Hippocampal formation (tissue), 2 donors: Measurements from ENCODE around the gene PHPT1.

ENCODE experiments used
- DNase-seq, 2 donors: peaks; one replicate each; lab custom pipeline; 2025; lab: John Stamatoyannopoulos, UW

PHPT1 gene

DNA sequence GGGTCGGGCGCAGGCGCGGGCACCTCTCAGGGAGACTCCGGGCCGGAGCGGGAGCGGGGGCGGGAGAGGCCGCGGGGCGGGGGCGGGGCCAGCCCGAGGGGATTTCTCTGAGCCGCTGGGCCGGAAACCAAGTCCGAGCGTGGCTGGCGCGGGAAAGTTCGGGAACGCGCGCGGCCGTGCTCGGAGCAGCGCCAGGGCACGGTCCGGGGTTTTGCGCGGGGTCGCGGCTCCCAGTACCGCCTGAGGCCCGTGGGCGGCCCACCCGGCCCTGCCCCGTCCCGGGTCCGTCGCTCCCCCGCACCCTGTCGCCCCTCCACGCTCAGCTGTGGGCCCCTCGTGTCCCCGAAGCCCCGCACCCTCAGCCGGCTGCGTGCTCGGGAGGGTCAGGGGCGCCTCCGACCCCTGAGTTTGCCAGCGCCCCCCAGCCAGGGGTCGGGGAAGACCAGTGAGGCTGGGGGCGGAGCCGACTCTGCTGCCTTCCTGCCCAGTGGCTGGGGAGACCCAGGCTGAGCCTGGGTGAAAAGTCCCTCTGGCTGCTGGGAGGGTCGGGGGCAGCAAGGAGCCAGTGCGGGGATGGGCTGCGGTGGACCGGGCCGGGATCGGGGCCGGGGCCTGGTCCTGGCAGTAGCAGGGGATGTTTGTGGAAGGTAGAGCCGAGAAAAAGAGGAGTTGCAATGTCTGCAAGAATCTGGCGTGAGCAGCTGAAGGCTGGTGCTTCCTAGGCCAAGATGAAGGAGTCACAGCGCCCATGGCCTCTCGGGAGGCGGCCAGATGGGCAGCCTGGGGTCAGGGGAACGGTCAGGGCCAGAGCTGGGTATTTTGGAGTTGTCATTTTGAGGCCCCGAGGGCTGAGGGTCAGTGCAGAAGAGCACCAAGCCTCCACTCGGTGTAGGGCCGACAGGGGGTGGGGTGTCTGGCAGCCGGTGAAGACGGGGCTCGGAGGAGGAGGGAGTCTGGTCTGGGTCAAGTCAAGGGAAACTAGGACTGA, 37.7 kb downstream of the PHPT1 start:
- peak in 1 of 2 donors; percentile 5 for DNase-seq

DNA sequence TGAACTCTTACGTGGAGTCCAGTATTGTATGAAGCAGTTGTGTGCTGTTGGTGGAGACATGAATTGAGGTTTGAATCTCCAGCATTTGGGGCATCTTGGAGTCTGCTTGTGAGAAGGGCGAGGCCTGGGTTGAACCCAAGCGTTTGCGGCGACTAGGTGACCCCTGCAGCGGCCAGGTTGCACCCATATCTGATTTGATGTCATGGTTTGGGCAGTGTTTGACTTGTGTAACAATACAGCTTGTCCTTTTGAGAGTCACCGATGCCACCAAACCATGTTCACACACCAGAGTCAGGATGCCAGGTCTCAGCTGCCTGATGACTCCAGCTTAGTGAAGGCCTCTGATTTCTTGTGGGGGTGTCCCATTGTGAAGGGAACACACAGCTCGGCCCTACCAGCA, 39.2 kb downstream of the PHPT1 start:
- no peak for DNase-seq

DNA sequence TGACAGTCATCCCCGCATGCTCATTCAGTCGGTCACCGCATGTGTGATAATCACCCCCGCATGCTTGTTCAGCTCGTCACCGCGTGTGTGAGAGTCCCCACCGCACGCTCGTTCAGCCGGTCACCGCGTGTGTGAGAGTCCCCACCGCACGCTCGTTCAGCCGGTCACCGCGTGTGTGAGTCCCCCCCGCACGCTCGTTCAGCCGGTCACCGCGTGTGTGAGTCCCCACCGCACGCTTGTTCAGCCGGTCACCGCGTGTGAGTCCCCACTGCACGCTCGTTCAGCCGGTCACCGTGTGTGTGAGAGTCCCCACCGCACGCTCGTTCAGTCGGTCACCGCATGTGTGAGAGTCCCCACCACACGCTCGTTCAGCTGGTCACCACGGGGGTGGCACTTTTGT, 40.6 kb downstream of the PHPT1 start:
- DNase-seq = no peak

DNA sequence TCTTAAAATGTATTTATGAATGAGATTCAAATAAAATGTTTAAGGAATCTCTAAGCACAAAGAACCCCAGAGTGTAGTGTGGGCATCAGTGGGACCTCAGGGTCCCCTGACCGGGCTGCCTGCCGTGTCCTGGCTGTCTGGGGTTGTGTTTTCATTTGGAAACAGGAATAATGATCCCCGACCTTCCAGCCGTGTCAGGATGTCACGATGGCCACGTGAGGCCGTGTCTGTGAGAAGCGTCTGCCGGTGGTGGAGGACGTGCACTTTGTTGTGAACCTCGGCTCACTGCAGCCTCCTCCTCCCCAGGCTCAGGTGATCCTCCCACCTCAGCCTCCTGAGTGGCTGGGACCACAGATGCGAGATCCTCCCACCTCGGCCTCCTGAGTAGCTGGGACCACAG, 41.5 kb downstream of the PHPT1 start:
- no peak for DNase-seq

DNA sequence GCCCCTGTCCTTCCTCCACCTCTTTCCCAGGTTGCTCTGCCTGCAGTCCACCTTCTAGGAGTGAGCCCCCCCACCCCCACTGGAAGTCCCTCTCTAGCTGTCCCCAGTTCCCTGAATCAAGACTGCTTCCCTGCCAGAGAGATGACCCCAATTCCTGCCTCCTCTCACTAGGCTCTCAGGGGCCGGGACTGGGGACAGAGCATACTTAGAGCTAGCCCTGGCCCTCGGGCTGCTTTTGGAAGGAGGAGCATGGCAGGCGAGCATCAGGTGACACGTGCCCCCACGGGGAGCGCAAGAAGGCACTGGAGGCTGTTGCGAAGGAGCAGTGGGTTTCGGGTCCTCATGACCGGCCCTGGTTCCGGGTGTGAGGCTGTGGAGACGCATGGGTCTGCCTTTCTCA, 46.8 kb downstream of the PHPT1 start:
- no peak for DNase-seq

DNA sequence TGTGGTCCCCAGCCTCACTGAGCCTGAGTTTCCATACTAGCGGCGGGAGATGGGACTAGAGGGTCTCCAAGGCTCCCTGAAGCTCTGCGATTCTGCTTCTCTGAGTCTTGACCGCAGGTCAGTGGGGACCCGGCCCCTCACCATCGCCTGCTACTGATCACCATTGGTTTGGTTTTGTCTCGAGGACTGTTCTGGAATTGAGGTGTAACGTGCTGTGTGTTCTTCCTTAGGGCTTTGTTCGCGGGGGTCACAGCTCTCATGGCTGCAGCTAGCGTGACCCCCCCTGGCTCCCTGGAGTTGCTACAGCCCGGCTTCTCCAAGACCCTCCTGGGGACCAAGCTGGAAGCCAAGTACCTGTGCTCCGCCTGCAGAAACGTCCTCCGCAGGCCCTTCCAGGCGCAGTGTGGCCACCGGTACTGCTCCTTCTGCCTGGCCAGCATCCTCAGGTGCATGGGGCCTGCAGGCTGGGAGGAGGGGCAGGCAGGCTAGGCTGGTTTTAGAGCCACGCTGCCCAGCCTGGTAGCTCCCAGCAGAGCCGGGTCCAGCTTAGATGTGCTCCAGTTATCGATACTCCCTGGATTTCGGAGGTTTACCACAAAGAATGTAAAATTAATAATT, 49.4 kb downstream of the PHPT1 start:
- no peak for DNase-seq

DNA sequence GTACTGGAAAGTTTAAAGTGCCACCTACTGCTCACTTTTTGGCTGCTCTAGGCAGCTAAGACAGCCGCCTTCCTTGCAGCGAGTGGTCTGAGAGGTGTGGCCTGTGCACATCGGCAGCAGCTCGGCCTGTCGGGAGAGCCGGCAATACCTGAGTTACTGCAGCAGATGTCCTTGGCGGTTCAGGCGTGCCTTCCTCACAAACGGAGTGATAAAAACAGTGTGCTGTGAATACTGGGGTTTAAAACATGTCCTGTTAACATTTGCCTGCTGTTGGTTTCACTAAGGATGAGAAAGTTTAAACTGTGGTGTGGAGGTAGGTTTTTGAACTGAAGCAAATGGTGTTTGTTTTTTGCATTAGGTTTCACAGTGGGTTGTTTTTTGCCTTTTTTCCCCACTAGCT, 50.0 kb downstream of the PHPT1 start:
- DNase-seq = no peak

DNA sequence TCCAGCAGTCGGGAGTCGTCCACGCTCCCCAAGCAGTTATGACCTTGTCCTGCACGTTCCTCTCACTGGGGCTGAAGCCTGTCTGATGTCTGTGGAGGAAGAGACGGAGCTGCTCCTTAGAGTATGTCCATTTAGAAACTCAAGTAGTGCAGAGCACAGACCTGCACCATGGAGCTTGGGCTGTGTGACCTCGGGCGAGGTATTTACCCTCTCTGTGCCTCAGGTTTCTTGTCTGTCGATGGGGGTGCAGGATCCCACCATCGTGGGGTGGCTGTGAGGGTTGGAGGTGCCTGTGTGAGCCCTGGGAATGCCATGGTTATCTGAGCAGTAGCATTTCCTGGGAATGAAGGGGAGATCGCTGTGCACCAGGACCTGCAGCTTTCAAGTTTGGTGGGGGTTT, 51.3 kb downstream of the PHPT1 start:
- no peak for DNase-seq
